ENCODE data around the gene KRT4. TPM values are rescaled to one million over a fixed set of nuclear protein-coding genes. Genes with fewer than 3 reads are reported as not detected.

The KRT4 gene
- 102 and 129 TPM in 2 replicates for total RNA-seq

GRCh38 chr12:52813885-52814709 is at the start of gene KRT4:
KRT4 (minus strand) TSS chr12:52814116; CDS start chr12:52814058, 58 bp downstream.

GRCh38 chr12:52848661-52849255 is 34.8 kb upstream of the KRT4 start, which contains the start of gene KRT78:
KRT78 (minus strand) TSS chr12:52848994; CDS start chr12:52848930, 64 bp downstream.

DNA sequence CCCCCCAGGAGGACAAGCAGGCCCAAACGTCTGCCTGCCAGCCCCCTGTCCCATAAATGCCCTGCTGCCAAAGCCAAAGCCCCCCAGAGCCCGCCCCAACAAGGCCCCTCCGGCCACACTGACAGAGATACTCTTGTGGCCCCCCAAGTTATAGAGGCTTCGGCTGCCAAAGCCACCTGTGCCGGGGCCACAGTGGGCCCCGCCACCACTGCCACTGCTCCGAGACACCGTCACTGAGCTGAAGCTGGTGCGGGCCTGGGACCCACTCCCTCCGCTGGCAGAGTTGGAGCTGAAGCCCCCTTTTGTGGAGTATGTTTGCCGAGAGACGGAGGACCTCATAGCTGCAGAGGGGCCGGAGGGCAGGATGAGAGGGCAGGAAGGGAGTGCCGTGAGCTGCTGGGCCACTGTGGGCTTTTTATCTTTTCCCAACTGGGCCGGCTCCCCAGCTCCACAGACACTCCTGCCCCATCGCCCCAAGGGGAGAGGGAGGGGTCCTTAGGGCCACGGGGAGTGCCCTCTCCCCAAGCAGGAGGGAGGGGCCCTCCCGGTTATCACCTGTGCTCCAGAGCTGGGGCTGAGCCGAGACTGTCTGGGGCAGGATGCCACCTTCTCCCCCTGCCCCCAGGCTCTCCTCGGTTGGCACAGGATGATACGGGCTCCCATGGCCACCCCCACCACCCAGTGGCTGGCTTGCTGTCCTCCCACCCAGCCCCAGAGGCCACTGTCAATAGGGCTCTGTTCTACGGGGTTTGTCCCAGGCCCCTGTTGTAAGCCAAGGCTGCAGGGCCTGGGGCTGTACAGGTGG is 20.2 kb upstream of the KRT4 start, which contains the start of gene KRT79:
Gene KRT79, minus strand, starts transcription at position 390 of the 805 bp plus-strand sequence. Its CDS starts 51 bp downstream, at position 339.

GRCh38 chr12:52795694-52796428 is 18.1 kb downstream of the KRT4 start, which contains the start of gene KRT3:
KRT3 (minus strand) TSS chr12:52796117; CDS start chr12:52796042, 75 bp downstream.

DNA sequence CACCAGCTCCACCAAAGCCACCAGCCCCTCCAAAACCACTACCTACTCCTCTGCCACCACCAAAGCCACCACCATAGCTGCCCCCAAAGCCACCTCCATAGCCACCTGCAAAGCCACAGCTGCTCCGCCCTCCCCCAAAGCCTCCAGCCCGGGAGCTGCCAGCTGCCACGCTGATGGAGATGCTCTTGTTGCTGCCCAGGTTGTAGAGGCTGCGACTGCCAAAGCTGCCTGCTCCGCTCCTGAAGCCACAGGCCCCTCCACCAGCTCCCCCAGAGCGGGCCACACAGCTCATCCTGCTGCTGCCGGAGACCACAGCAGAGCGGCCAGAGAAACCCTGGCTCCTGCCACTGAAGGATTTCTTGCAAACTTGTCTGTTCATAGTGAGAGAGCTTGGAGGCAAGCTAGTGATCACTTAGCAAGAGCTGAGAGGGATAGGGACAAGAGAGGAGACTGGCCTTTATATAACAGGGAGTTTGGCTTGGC is 37.0 kb downstream of the KRT4 start, which contains the start of gene KRT76:
Gene KRT76, minus strand, starts transcription at position 433 of the 483 bp plus-strand sequence. Its CDS starts 54 bp downstream, at position 379.

Other genes with a start within 250 kb of the KRT4 start
- 0.21 and 0.33 TPM in 2 replicates for gene KRT74, start 240.3 kb downstream of the KRT4 start, total RNA-seq
- not detected in 2 replicates for gene KRT72, start 212.7 kb downstream of the KRT4 start, total RNA-seq
- not detected in 2 replicates for gene KRT73, start 195.6 kb downstream of the KRT4 start, total RNA-seq
- gene KRT2, start 161.9 kb downstream of the KRT4 start, total RNA-seq: 0.28 TPM in 1 of 2 replicates, not detected in the other
- 0.42 and 0.99 TPM in 2 replicates for gene KRT1, start 133.7 kb downstream of the KRT4 start, total RNA-seq
- 0.09 and 0.21 TPM in 2 replicates for gene KRT77, start 110.6 kb downstream of the KRT4 start, total RNA-seq
- not detected in 2 replicates for gene KRT76, start 36.8 kb downstream of the KRT4 start, total RNA-seq
- gene KRT3, start 18.0 kb downstream of the KRT4 start, total RNA-seq: not detected in 2 replicates
- gene KRT79, start 20.2 kb upstream of the KRT4 start, total RNA-seq: not detected in 2 replicates
- gene KRT78, start 34.9 kb upstream of the KRT4 start, total RNA-seq: 2.2 and 3.9 TPM in 2 replicates
- gene KRT8, start 91.0 kb upstream of the KRT4 start, total RNA-seq: 425 and 493 TPM in 2 replicates
- 519 and 566 TPM in 2 replicates for gene KRT18, start 135.0 kb upstream of the KRT4 start, total RNA-seq
- 419 and 438 TPM in 2 replicates for gene EIF4B, start 192.3 kb upstream of the KRT4 start, total RNA-seq
- gene TNS2, start 235.9 kb upstream of the KRT4 start, total RNA-seq: 12.1 and 21.1 TPM in 2 replicates

All from airway epithelial cell (primary cell).